Testis (tissue), 3 donors: ENCODE results near the gene SAMD11. TPM values are rescaled to one million over a fixed set of nuclear protein-coding genes. Genes with fewer than 3 reads are reported as not detected.

ENCODE experiments used
- DNase-seq: peaks from one replicate; pipeline ENCODE4 v3.0.0-alpha.2; 2019
- H3K27ac ChIP-seq, 2 donors: fragments of 200-600 bp; sonication (generic); one replicate each; pipeline ENCODE4 v1.5.1; 2019
- H3K27me3 ChIP-seq: fragments of 200-600 bp; sonication (generic); one replicate; pipeline ENCODE4 v1.5.1; 2019
- H3K36me3 ChIP-seq: fragments of 200-600 bp; sonication (generic); one replicate; pipeline ENCODE4 v1.5.1; 2017; ENCODE audit warnings: low read depth; ENCODE audit errors: missing control alignments
- H3K4me1 ChIP-seq: fragments of 200-600 bp; sonication (generic); one replicate; pipeline ENCODE4 v1.5.1; 2019
- H3K4me3 ChIP-seq, 2 donors: fragments of 200-600 bp; sonication (generic); one replicate each; pipeline ENCODE4 v1.5.1; 2017 to 2019
- H3K9me3 ChIP-seq: fragments of 200-600 bp; sonication (generic); one replicate; pipeline ENCODE4 v1.5.1; 2017
- POLR2A ChIP-seq: fragments of 450-650 bp; IDR thresholded peaks from one replicate; pipeline ENCODE4 v1.6.1; 2017; ENCODE audit warnings: antibody characterized with exemption, mild to moderate bottlenecking, moderate library complexity
- WGBS, 2 donors: methylation state at CpG; one replicate each; pipeline ENCODE4 v1.1.5; 2018; 5-methylcytosine and 5-hydroxymethylcytosine counted together
- intact Hi-C: fragments of 100-400 bp; cut with DNase I; formaldehyde crosslinking; loops from one replicate; pipeline ENCODE4 v1.15.1; 2023; ENCODE audit warnings: low total_unique reads
- polyA plus RNA-seq: library from polyadenylated mRNA; stranded (reverse); fragments of 350-450 nt; fragmentation: Illumina TruSeq; extraction: RNeasy Lipid Tissue Mini Kit (QIAGEN cat#74804); gene quantifications from one replicate; pipeline ENCODE4 v1.2.3, GENCODE V29; 2014; ENCODE audit warnings: low read depth, low replicate concordance; ENCODE audit not compliant: insufficient read depth
- total RNA-seq, 2 donors: library from RNA; depleted of rRNA; stranded (reverse); fragments of >200 nt; gene quantifications; one replicate each; pipeline ENCODE4 v1.2.3, GENCODE V29; 2016
- TF ChIP-seq, protein P1 (sequence below), 3 experiments: fragments of 450-650 bp in 2 of 3; fragments of 200-600 bp in 1 of 3; sonication (generic) in 1 of 3; IDR thresholded peaks; one replicate each; pipeline ENCODE4 v1.5.1; 2016 to 2019; ENCODE audit warnings: antibody characterized with exemption in 3 of 3, mild to moderate bottlenecking in 2 of 3, moderate library complexity in 1 of 3

SAMD11 gene
- total and polyA plus RNA-seq, 3 donors from 2014 or later: 7.9 to 47.2 (median 36.9) TPM

DNA sequence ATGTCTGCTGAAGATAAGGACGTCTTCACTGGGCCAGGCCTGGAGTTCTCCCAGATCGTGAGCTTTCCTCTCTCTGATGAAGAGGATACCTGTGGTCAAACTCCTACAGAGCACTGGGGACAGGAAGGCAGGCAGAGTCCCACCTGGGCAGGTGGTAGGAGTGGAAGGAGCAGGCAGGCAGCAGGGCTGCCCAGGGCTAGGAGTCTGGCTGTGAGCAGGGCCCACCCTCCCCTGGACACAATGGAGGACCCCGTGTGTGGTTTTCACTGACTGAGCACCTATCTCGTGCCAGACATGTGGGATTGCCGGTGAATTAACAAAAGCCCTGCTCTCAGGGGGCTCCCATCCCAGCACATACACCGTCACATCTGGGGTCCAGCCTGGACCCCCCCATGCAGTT is 4.9 kb upstream of the SAMD11 start:
- intact Hi-C loops: no loop called here
- H3K27ac ChIP-seq: no peak overlapping the region
- 78 to 90% methylated on average over 2 to 6 of the region's 6 CpGs for WGBS, 2 donors
- H3K27me3 ChIP-seq: no peaks in the 10 kb centered on the region
- peaks cover 31% of the 10 kb centered on the region for H3K4me1 ChIP-seq
- DNase-seq: no peak
- H3K36me3 ChIP-seq: no peaks in the 10 kb centered on the region
- H3K4me3 ChIP-seq: no peak overlapping the region
- no peaks in the 10 kb centered on the region for H3K9me3 ChIP-seq
- TF ChIP-seq, protein P1, sequence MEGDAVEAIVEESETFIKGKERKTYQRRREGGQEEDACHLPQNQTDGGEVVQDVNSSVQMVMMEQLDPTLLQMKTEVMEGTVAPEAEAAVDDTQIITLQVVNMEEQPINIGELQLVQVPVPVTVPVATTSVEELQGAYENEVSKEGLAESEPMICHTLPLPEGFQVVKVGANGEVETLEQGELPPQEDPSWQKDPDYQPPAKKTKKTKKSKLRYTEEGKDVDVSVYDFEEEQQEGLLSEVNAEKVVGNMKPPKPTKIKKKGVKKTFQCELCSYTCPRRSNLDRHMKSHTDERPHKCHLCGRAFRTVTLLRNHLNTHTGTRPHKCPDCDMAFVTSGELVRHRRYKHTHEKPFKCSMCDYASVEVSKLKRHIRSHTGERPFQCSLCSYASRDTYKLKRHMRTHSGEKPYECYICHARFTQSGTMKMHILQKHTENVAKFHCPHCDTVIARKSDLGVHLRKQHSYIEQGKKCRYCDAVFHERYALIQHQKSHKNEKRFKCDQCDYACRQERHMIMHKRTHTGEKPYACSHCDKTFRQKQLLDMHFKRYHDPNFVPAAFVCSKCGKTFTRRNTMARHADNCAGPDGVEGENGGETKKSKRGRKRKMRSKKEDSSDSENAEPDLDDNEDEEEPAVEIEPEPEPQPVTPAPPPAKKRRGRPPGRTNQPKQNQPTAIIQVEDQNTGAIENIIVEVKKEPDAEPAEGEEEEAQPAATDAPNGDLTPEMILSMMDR (IDR thresholded peaks at IDR 0.05): no peak
- no peak for TF ChIP-seq POLR2A

DNA sequence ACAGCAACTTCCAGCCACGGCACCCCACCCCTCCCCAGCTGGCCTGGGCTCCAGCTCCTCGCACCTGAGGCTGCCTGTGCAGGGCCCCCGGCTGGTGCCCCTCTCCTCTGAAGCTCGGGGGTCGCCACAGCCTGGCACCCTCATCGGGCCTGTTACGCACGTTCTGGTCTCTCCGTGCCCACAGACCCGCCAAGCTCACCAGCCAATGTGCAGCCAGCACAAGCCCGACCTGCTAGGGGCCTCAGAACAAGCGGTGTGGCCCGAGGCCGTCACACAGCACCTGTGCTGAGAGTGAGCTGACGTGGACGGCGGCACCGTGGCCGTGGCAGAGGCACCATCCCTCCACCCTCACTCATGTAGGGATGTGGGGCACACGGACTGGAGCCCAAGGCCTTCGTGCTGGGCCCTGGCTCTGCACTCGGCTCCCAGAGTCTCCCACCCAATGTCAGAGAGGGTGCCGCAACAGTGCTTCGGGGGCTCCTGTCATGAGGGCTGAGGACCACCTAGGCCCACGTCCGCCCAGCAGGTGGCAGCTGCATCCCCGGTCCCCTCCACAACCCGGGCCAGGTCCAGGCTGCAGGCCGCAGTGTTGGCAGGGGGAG is 4.4 kb upstream of the SAMD11 start:
- DNase-seq: no peak
- Histone ChIP-seq H3K36me3 (no peaks in the 10 kb centered on the region), H3K4me3 (no peak overlapping the region), H3K4me1 (peaks cover 31% of the 10 kb centered on the region), H3K27ac (no peak overlapping the region), H3K27me3 (no peaks in the 10 kb centered on the region), H3K9me3 (no peaks in the 10 kb centered on the region)
- WGBS, 2 donors: 84 to 87% methylated on average over 12 to 22 of the region's 29 CpGs
- intact Hi-C loops: no loop called here
- TF ChIP-seq, protein P1 (IDR thresholded peaks at IDR 0.05): peak in 1 of 3 experiments; percentile 11
- no peak for TF ChIP-seq POLR2A

DNA sequence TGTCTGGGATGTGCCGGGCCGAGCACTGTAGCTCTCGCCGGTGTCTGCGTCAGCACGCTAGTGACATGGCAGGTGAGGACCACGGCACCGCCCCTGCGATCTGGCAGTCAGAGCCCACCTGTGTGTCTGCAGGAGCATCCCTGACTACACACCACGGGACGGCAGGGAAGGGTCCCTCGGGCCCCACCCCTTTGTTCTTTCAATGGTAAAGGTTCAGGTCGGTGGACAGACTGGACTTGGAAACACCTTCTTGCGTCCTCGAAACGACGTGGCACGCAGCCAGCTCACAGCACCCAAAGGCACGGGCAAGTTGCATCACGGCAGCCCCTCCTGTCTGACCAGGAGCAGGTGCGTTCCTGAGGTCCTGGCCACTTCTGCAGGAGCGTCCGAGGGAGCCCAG is 3.7 kb upstream of the SAMD11 start:
- Histone ChIP-seq H3K4me1 (peaks cover 34% of the 10 kb centered on the region), H3K27me3 (no peaks in the 10 kb centered on the region), H3K27ac (no peak overlapping the region), H3K4me3 (no peak overlapping the region), H3K36me3 (no peaks in the 10 kb centered on the region), H3K9me3 (no peaks in the 10 kb centered on the region)
- no peak for DNase-seq
- WGBS, 2 donors: 66 to 80% methylated on average over 7 to 13 of the region's 23 CpGs
- intact Hi-C loops: no loop called here
- TF ChIP-seq, protein P1 (IDR thresholded peaks at IDR 0.05): no peak
- TF ChIP-seq POLR2A: no peak

DNA sequence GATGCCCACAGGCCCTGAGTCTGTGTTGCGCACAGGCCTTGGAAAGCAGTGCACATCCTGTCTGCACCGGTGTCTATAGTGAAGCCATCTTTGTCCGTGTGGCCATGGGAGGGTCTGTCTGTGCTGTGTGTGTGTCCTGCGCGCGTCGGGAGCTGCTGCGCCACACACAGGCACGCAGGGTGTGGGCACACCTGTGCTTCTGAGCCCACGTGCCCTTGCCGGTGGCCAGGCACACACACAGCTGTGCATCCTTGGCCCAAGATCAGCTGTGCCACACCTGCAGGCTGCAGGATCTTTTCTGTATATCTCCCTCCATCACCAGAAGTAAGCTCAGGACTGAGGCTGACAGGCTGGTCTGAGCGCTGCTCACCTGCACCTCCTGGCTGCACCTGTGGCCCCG is 3.2 kb upstream of the SAMD11 start:
- Histone ChIP-seq H3K36me3 (no peaks in the 10 kb centered on the region), H3K4me1 (peaks cover 36% of the 10 kb centered on the region), H3K27me3 (no peaks in the 10 kb centered on the region), H3K27ac (no peak overlapping the region), H3K9me3 (no peaks in the 10 kb centered on the region), H3K4me3 (no peak overlapping the region)
- intact Hi-C loops: no loop called here
- no peak for DNase-seq
- TF ChIP-seq POLR2A: no peak
- TF ChIP-seq, protein P1 (IDR thresholded peaks at IDR 0.05): no peak
- 26 to 33% methylated on average over 4 to 13 of the region's 13 CpGs for WGBS, 2 donors
